Measurements from ENCODE around the gene ZBP1. TPM values are rescaled to one million over a fixed set of nuclear protein-coding genes. Genes with fewer than 3 reads are reported as not detected.

Gene ZBP1
- total and polyA plus RNA-seq, 10 of the 15 experiments (the other 5 are each of a cell fraction or from before 2014, with no cell fraction given), result 0.93 to 10.6 (median 4.8) TPM

- Histone ChIP-seq H3K9me3 (replicated peaks; ENCODE audit: control insufficient read depth, insufficient read depth, low read length) (no peaks in the 10 kb centered on the region), H3K4me1 (ENCODE audit: control insufficient read depth, insufficient read depth, low read length) (no peaks in the 10 kb centered on the region), H3K9ac (ENCODE audit: control insufficient read depth, insufficient read depth, low read length) (no peak overlapping the region), H3K27me3 (replicated peaks in 1 of 2; ENCODE audit: control insufficient read depth in 2 of 2, insufficient read depth in 2 of 2, low read length in 1 of 2) (peaks cover 0 to 6% of the 10 kb centered on the region in 2 experiments; a peak in 3 of 4 replicates), H3K27ac (ENCODE audit: control insufficient read depth, insufficient read depth) (no peak overlapping the region), H2AFZ (ENCODE audit: control insufficient read depth, low read depth, low read length) (no peak overlapping the region), H3K4me2 (ENCODE audit: control insufficient read depth, insufficient read depth) (no peak overlapping the region), H3K79me2 (ENCODE audit: control insufficient read depth, insufficient read depth, low read length) (no peaks in the 10 kb centered on the region), H3K4me3 (no peak overlapping the region), H4K20me1 (ENCODE audit: control insufficient read depth, insufficient read depth) (no peaks in the 10 kb centered on the region), H3K36me3 (ENCODE audit: control insufficient read depth in 2 of 2, insufficient read depth in 2 of 2, low read length in 1 of 2) (no peaks in the 10 kb centered on the region)
- POLR2A ChIA-PET, result no interaction called here
- 42% methylated on average over 8 of the region's 8 CpGs for WGBS (ENCODE audit: insufficient coverage, insufficient replicate concordance, low lambda C conversion rate, missing lambda C conversion rate)
- in situ Hi-C loops (cut with MboI), result no loop called here
- DNase-seq (ENCODE audit: low read depth, low spot score) (no peak), FAIRE-seq (no peak), ATAC-seq (no peak)
- CTCF ChIA-PET, result no interaction called here
- SMC1A ChIA-PET (ENCODE audit: uncharacterized antibody, unreplicated experiment), result interaction anchor here (0.6 kb wide), 1 partner anchor 587 kb away, joined by 3 read pairs; no protein-coding TSS in a partner anchor
- RAD21 ChIA-PET (ENCODE audit: unreplicated experiment), result no interaction called here
- no TSS peak for BruUV-seq (replicated peaks)
- intact Hi-C loops (cut with micrococcal nuclease; ENCODE audit: unreplicated experiment), result no loop called here
- TF ChIP-seq NR2F1 (conservative IDR thresholded peaks at IDR 0.05) (no peak), NFYB (IDR thresholded peaks at IDR 0.05; ENCODE audit: insufficient read depth, low read depth, low read length) (no peak), ZNF24 (IDR thresholded peaks at IDR 0.05) (no peak), ZNF274 (IDR thresholded peaks at IDR 0.05; ENCODE audit: insufficient read depth, insufficient read length) (no peak), SMC3 (IDR thresholded peaks at IDR 0.05; ENCODE audit: borderline replicate concordance, low read length) (no peak), BRCA1 (IDR thresholded peaks at IDR 0.05; ENCODE audit: low read depth, low read length) (no peak), IKZF1 (conservative IDR thresholded peaks at IDR 0.05) (no peak)
Measured at GRCh38 chr20:57570920-57571319, 49.3 kb downstream of the ZBP1 start.

- Histone ChIP-seq H4K20me1 (ENCODE audit: control insufficient read depth, insufficient read depth) (no peaks in the 10 kb centered on the region), H2AFZ (ENCODE audit: control insufficient read depth, low read depth, low read length) (no peak overlapping the region), H3K79me2 (ENCODE audit: control insufficient read depth, insufficient read depth, low read length) (no peaks in the 10 kb centered on the region), H3K4me2 (ENCODE audit: control insufficient read depth, insufficient read depth) (no peak overlapping the region), H3K4me1 (ENCODE audit: control insufficient read depth, insufficient read depth, low read length) (no peaks in the 10 kb centered on the region), H3K4me3 (no peak overlapping the region), H3K27ac (ENCODE audit: control insufficient read depth, insufficient read depth) (no peak overlapping the region), H3K27me3 (replicated peaks in 1 of 2; ENCODE audit: control insufficient read depth in 2 of 2, insufficient read depth in 2 of 2, low read length in 1 of 2) (peaks cover 0 to 6% of the 10 kb centered on the region in 2 experiments; a peak in 3 of 4 replicates), H3K9ac (ENCODE audit: control insufficient read depth, insufficient read depth, low read length) (no peak overlapping the region), H3K36me3 (ENCODE audit: control insufficient read depth in 2 of 2, insufficient read depth in 2 of 2, low read length in 1 of 2) (no peaks in the 10 kb centered on the region), H3K9me3 (replicated peaks; ENCODE audit: control insufficient read depth, insufficient read depth, low read length) (no peaks in the 10 kb centered on the region)
- DNase-seq (ENCODE audit: low read depth, low spot score) (no peak), ATAC-seq (no peak), FAIRE-seq (no peak)
- ChIA-PET CTCF (no interaction called here), SMC1A (ENCODE audit: uncharacterized antibody, unreplicated experiment) (no interaction called here), POLR2A (no interaction called here), RAD21 (ENCODE audit: unreplicated experiment) (no interaction called here)
- in situ Hi-C loops (cut with MboI) (no loop called here), intact Hi-C loops (cut with micrococcal nuclease; ENCODE audit: unreplicated experiment) (no loop called here)
- BruUV-seq (replicated peaks), result no TSS peak
- WGBS (ENCODE audit: insufficient coverage, insufficient replicate concordance, low lambda C conversion rate, missing lambda C conversion rate), result 29% methylated on average over 20 of the region's 20 CpGs
- no peak for TF ChIP-seq BACH1 (IDR thresholded peaks at IDR 0.05; ENCODE audit: borderline replicate concordance)
- no peak for TF ChIP-seq CBFB (IDR thresholded peaks at IDR 0.05; ENCODE audit: low read depth)
- no peak for TF ChIP-seq PAX8 (IDR thresholded peaks at IDR 0.05)
- TF ChIP-seq STAT1 (conservative IDR thresholded peaks at IDR 0.05), result no peak
- no peak for TF ChIP-seq RELB (IDR thresholded peaks at IDR 0.05; ENCODE audit: low read depth)
- no peak for TF ChIP-seq CREM (IDR thresholded peaks at IDR 0.05; ENCODE audit: low read depth)
- no peak for TF ChIP-seq SMC3 (IDR thresholded peaks at IDR 0.05; ENCODE audit: borderline replicate concordance, low read length)
- TF ChIP-seq FOXM1 (IDR thresholded peaks at IDR 0.05; ENCODE audit: low read depth, low read length), result no peak
- TF ChIP-seq USF1 (IDR thresholded peaks at IDR 0.05; ENCODE audit: borderline replicate concordance, extremely low read length, insufficient read depth, low read depth, low read length), result no peak
- no peak for TF ChIP-seq BCL11A (IDR thresholded peaks at IDR 0.05; ENCODE audit: low read depth, low read length)
- TF ChIP-seq KDM1A (IDR thresholded peaks at IDR 0.05; ENCODE audit: borderline replicate concordance), result no peak
- no peak for TF ChIP-seq CHD1 (IDR thresholded peaks at IDR 0.05; ENCODE audit: low read depth, low read length)
Measured at GRCh38 chr20:57570145-57570850, 49.9 kb downstream of the ZBP1 start.
